OCI-LY7 (cell line): ENCODE results near the gene CSNK1D. TPM values are rescaled to one million over a fixed set of nuclear protein-coding genes. Genes with fewer than 3 reads are reported as not detected.

ENCODE experiments used
- BruUV-seq: library from RNA; stranded (reverse); fragments of 400-500 nt; replicated peaks from 2 replicates; lab custom pipeline; 2021; lab: Mats Ljungman, UMichigan
- CTCF ChIA-PET: fragments of 300-600 bp; sonication (Branson Sonifier 250); formaldehyde crosslinking; loops from one replicate; lab custom pipeline; 2022; ENCODE audit warnings: antibody characterized with exemption; ENCODE audit not compliant: unreplicated experiment; lab: Charles Lee
- POLR2A ChIA-PET: fragments of 300-600 bp; sonication (Branson Sonifier 250); formaldehyde crosslinking; loops from one replicate; lab custom pipeline; 2022; ENCODE audit warnings: antibody characterized with exemption; lab: Charles Lee
- DNase-seq: peaks from one replicate; pipeline ENCODE4 v3.0.0-alpha.2; 2015; ENCODE audit warnings: low spot score
- H2AFZ ChIP-seq: fragments of 200-600 bp; sonication (generic), shearing (Covaris generic); 2 replicates; pipeline ENCODE4 v1.6.1; 2014; ENCODE audit warnings: mild to moderate bottlenecking, antibody characterized with exemption, low read length, moderate library complexity
- H3K27ac ChIP-seq: fragments of 200-600 bp; sonication (generic); 2 replicates; pipeline ENCODE4 v1.5.1; 2014; ENCODE audit warnings: mixed run types, low read depth, mild to moderate bottlenecking, moderate library complexity, low read length, inconsistent platforms; ENCODE audit not compliant: poor library complexity, severe bottlenecking
- H3K36me3 ChIP-seq: fragments of 200-600 bp; sonication (generic); 2 replicates; pipeline ENCODE4 v1.6.1; 2014; ENCODE audit warnings: mild to moderate bottlenecking, antibody characterized with exemption, low read length, moderate library complexity, mixed read lengths; ENCODE audit not compliant: insufficient read depth
- H3K4me1 ChIP-seq: fragments of 200-600 bp; sonication (generic); 2 replicates; pipeline ENCODE4 v1.5.1; 2014; ENCODE audit warnings: mild to moderate bottlenecking, low read length; ENCODE audit not compliant: insufficient read depth, poor library complexity, severe bottlenecking
- H3K4me2 ChIP-seq: fragments of 200-600 bp; sonication (generic); 2 replicates; pipeline ENCODE4 v1.6.1; 2014; ENCODE audit warnings: mild to moderate bottlenecking, low read length
- H3K4me3 ChIP-seq: fragments of 200-600 bp; sonication (generic); 2 replicates; pipeline ENCODE4 v1.5.1; 2014; ENCODE audit warnings: mild to moderate bottlenecking, low read depth, low read length; ENCODE audit not compliant: poor library complexity, severe bottlenecking
- H3K79me2 ChIP-seq: fragments of 200-600 bp; sonication (generic); 2 replicates; pipeline ENCODE4 v1.6.1; 2016; ENCODE audit warnings: low read depth, mild to moderate bottlenecking, low read length, moderate library complexity, mixed read lengths; ENCODE audit not compliant: insufficient read depth
- H3K9me2 ChIP-seq: fragments of 200-600 bp; sonication (generic); 2 replicates; pipeline ENCODE4 v1.6.1; 2016; ENCODE audit warnings: mild to moderate bottlenecking, low read length, mixed read lengths; ENCODE audit not compliant: insufficient read depth
- H3K9me3 ChIP-seq: fragments of 200-600 bp; sonication (generic); 2 replicates; pipeline ENCODE4 v1.6.1; 2014; ENCODE audit warnings: mild to moderate bottlenecking, mixed run types, low read length, mixed read lengths
- H4K20me1 ChIP-seq: fragments of 200-600 bp; sonication (generic); 2 replicates; pipeline ENCODE4 v1.6.1; 2014; ENCODE audit warnings: mild to moderate bottlenecking, antibody characterized with exemption, low read length, moderate library complexity, mixed read lengths; ENCODE audit not compliant: insufficient read depth
- CTCF ChIP-seq: fragments of 200-600 bp; sonication (generic); conservative IDR thresholded peaks from 2 replicates; pipeline ENCODE4 v1.5.1; 2014; ENCODE audit warnings: mild to moderate bottlenecking, antibody characterized with exemption, low read length, moderate library complexity, mixed read lengths
- EZH2phosphoT487 ChIP-seq: fragments of 200-600 bp; sonication (generic); IDR thresholded peaks from 2 replicates; pipeline ENCODE4 v1.6.1; 2018; ENCODE audit warnings: low read depth, borderline replicate concordance, mild to moderate bottlenecking, mixed run types, antibody characterized with exemption, low read length, moderate library complexity, mixed read lengths
- intact Hi-C: fragments of 100-400 bp; cut with micrococcal nuclease; formaldehyde crosslinking; loops from one replicate; pipeline ENCODE4 v1.10.0; 2022; ENCODE audit not compliant: unreplicated experiment
- total RNA-seq, 2 experiments: library from RNA; depleted of rRNA in 1 of 2; stranded (reverse); fragments of >200 nt in 1 of 2; shearing (Covaris generic) in 1 of 2; gene quantifications; 2 replicates each; pipeline ENCODE4 v1.2.3, GENCODE V29; 2014 to 2022

CSNK1D gene
- total RNA-seq, 2 experiments from 2014 or later, result 53.0 to 181 TPM

GRCh38 chr17:82218349-82219075 is 55.0 kb downstream of the CSNK1D start:
- H3K36me3 ChIP-seq, result no peaks in the 10 kb centered on the region

GRCh38 chr17:82217530-82218204 is 55.8 kb downstream of the CSNK1D start:
- Histone ChIP-seq H3K9me3 (no peaks in the 10 kb centered on the region), H3K4me2 (no peak overlapping the region), H3K9me2 (no peaks in the 10 kb centered on the region), H4K20me1 (no peaks in the 10 kb centered on the region), H3K36me3 (no peaks in the 10 kb centered on the region), H3K79me2 (no peaks in the 10 kb centered on the region), H3K27ac (no peak overlapping the region), H3K4me1 (peaks cover 7% of the 10 kb centered on the region), H3K4me3 (no peak overlapping the region), H2AFZ (no peak overlapping the region)
- intact Hi-C loops, result no loop called here
- no peak for DNase-seq
- ChIA-PET POLR2A (no interaction called here), CTCF (no interaction called here)
- BruUV-seq, result no TSS peak
- TF ChIP-seq EZH2phosphoT487, result no peak
- no peak for TF ChIP-seq CTCF

More at GRCh38 chr17:82218349-82219075, 55.0 kb downstream of the CSNK1D start:
- intact Hi-C loops, result no loop called here
- no peaks in the 10 kb centered on the region for H3K79me2 ChIP-seq
- no peaks in the 10 kb centered on the region for H3K9me3 ChIP-seq
- no peaks in the 10 kb centered on the region for H3K9me2 ChIP-seq
- ChIA-PET CTCF (no interaction called here), POLR2A (no interaction called here)
- BruUV-seq, result no TSS peak
- no peak overlapping the region for H3K27ac ChIP-seq
- no peak overlapping the region for H3K4me3 ChIP-seq
- no peak overlapping the region for H3K4me2 ChIP-seq
- peaks cover 1% of the 10 kb centered on the region for H3K4me1 ChIP-seq
- no peak overlapping the region for H2AFZ ChIP-seq
- H4K20me1 ChIP-seq, result no peaks in the 10 kb centered on the region
- TF ChIP-seq EZH2phosphoT487, result no peak
- TF ChIP-seq CTCF, result no peak
- DNase-seq, result no peak

- Histone ChIP-seq H3K36me3 (no peaks in the 10 kb centered on the region), H3K4me1 (peaks cover 7% of the 10 kb centered on the region), H3K4me3 (no peak overlapping the region), H3K79me2 (no peaks in the 10 kb centered on the region), H2AFZ (no peak overlapping the region), H4K20me1 (no peaks in the 10 kb centered on the region), H3K9me2 (no peaks in the 10 kb centered on the region), H3K9me3 (no peaks in the 10 kb centered on the region), H3K27ac (no peak overlapping the region), H3K4me2 (no peak overlapping the region)
- CTCF ChIA-PET, result no interaction called here
- POLR2A ChIA-PET, result no interaction called here
- DNase-seq, result no peak
- no TSS peak for BruUV-seq
- no peak for TF ChIP-seq EZH2phosphoT487
- no peak for TF ChIP-seq CTCF
- intact Hi-C loops, result no loop called here
Measured at GRCh38 chr17:82217120-82217529, 56.4 kb downstream of the CSNK1D start.
